COLO829 (cell line): ENCODE measurements around the gene PCBP3.
A peak's percentile ranks its signal among the peaks of the same experiment; 100 is the strongest.

Experiments used
- DNase-seq: peaks from one replicate; pipeline ENCODE4 v3.0.0; 2012; ENCODE audit warnings: low spot score

PCBP3 gene

DNA sequence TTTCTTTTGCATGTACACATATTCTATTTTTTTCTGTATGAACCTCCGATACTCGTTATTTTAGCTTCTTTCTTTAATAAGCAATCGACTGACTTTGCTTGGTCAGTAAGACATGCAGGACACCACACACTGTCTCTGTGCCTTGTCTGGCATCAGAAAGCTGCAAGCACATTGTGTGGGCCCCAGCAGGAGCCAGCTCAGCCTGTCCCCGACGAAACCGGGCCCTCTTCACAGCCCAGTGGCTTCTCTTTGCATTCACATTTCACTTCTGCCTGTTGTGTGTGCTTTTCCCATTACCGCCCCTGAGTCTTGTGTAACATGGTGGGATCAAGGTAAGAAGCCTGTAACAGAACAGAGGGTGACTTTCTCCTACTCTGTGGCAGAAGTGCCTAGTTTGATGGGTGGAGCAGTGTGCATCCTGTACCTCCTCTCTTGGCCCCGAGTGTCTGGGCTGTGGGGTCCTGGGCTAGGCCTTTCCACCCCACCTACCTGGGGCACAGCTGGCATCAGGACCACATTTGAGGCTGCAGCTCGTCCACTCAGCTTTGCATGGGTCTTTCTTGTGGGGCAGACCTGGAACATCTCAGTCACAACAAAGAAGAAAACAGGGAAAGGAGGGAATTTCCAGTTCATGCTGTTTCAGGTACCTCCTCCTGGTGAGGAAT, 219.2 kb downstream of the PCBP3 start:
- no peak for DNase-seq

- DNase-seq, result no peak
Measured at GRCh38 chr21:45863267-45863666, 219.7 kb downstream of the PCBP3 start.

DNA sequence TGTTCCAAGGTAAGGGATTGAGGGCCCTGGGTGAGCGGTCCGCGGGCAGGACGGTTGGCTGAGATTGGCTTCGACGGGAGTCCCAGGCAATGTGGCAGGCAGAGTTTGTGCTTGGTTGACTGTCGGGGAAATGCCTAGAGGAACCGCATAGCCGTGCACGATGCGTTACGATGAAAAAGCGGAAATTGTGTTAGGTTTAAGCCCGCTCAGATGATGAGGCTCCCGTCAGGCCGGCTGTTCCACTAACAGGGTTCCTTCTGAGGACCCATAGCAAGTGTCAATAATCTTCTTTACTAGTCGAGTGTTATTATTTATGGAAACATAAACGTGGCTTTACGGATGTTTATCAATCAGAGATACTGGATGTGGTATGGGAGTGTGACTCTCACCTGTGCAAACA, 220.2 kb downstream of the PCBP3 start:
- DNase-seq, result no peak

- no peak for DNase-seq
Measured at GRCh38 chr21:45864436-45864835, 220.9 kb downstream of the PCBP3 start.

DNA sequence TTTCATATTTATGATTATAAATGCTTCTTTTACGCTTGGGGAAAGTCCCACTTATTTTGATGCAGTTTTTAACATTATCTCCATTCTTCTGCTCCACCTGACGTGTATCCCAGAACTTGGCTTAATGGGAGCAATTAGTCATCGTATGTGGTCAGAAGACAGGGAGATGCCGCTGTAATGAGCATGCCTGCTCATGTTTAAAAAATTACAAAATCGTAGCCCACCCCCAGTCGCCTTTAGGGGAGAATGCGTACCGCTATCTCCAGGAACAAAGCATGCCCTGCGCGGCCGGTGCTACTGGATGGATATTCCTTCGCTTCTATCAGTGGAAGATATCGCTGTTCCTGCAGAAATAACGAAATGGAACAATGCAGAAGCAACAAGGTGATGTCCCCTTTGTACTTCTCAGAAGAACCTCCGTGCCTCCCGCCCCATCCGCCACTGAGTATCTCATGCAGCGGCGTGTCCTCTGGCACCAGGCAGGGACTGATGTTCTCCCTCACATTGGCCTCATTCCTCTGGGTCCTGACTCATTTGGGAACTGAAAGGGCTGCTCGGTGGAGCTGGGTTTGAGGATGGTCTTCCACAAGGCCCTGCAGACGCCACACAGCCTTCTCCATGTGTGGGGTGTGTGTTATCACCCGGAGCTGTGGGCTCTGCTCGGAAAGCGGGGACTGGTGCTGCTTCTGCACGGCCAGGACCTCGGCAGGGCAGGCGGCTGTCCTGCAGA, 221.7 kb downstream of the PCBP3 start:
- peak; percentile 41 for DNase-seq

- no peak for DNase-seq
Measured at GRCh38 chr21:45866551-45866950, 223.0 kb downstream of the PCBP3 start.

GRCh38 chr21:45867041-45867666, 223.6 kb downstream of the PCBP3 start:
- no peak for DNase-seq

DNA sequence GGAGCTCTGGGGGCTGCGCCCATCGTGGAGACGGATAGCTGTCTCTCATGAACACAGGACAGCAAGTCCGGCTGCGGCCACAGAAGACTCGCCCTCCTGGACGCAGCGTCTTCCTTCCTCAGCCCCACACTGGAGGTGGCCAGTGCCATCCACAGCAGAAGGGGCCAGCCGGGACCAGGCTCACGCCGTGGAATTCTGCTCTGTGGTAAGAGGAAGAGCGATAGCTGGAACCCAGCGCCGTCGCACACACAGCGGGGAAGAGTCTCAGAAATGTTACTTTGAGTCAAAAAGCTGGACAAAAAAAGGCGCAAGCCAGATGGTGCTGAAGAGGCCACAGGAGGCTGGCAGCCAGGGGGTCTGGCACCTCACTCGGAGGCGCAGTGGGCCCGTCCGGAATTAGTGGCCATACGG, 224.2 kb downstream of the PCBP3 start:
- no peak for DNase-seq

- DNase-seq, result no peak
Measured at GRCh38 chr21:45868086-45868485, 224.6 kb downstream of the PCBP3 start.

- no peak for DNase-seq
Measured at GRCh38 chr21:45868488-45868887, 225.0 kb downstream of the PCBP3 start.

DNA sequence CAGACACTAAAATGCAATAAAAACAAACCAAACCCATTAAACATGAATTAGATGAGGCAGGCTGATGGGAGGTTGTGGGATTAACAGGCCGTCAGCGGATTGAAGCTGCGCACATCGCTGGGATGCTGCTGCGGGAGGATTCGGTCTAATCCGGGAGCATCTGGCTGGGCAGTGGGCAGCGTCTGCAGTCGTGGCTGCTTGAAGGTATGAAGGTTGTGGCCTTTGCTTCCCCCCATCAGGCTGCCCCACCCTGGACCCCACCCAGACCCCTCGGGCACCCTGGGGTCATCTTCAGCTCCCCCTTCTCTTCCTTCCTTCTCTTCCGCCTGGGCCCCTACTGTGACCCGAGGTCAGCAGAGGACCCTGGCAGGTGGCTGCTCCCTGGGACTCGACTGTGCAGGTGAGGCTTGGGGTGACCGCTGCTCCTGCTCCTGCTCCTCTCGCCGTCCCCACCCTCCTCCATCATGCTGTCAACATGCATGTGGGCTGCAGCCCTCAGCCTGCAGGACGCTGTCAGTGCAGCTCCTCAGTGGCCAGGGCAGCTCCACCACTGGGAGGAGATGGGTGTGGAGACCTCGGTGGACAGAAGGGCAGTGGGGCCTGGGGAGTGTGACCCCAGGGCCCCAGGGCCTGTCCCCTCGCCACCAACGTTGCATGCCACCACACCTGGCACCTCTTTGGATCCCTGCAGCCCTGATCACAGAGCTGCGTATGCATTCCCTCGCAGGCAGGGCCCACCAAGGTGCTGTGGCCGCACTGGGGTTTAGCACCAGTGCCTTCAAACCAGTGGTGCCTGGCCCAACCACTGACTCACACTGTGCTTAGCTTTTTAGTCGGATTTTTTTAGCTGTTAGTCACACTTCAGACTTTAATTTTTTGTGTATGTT, 225.8 kb downstream of the PCBP3 start:
- DNase-seq, result no peak

- DNase-seq, result no peak
Measured at GRCh38 chr21:45870421-45870820, 226.9 kb downstream of the PCBP3 start.

DNA sequence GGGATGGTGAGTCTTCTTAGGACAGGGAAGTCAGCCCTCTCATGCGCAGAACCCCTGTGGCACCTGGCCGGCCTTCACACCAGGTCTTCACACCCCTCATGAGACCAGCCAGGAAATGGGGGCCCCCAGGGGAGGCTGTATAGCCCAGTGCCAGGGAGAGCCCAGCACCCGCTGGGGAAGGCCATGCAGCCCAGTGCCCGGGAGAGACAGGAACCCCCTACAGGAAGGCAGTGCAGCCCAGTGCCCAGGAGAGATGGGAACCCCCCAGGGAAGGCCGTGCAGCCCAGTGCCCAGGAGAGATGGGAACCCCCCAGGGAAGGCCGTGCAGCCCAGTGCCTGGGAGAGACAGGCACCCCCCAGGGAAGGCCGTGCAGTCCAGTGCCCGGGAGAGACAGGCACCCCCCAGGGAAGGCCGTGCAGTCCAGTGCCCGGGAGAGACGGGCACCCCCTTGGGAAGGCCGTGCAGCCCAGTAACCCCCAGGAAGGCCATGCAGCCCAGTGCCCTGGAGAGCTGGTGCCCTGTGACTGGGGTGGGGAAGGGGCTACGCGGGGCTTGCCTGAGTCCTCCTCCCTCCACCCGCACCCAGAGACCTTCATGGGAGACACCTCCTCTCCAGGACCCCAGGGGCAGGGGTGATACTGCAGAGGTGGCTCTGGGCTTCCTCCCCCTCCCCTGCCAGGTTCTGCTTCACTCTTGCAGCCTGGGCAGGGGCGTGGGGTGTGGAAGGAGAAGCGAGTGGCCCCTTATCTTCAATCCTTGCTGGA, 227.5 kb downstream of the PCBP3 start:
- no peak for DNase-seq

- DNase-seq, result no peak
Measured at GRCh38 chr21:45871616-45872236, 228.2 kb downstream of the PCBP3 start.

- DNase-seq, result no peak
Measured at GRCh38 chr21:45872471-45872870, 228.9 kb downstream of the PCBP3 start.

- no peak for DNase-seq
Measured at GRCh38 chr21:45872902-45873301, 229.4 kb downstream of the PCBP3 start.

- DNase-seq, result no peak
Measured at GRCh38 chr21:45873418-45873817, 229.9 kb downstream of the PCBP3 start.

DNA sequence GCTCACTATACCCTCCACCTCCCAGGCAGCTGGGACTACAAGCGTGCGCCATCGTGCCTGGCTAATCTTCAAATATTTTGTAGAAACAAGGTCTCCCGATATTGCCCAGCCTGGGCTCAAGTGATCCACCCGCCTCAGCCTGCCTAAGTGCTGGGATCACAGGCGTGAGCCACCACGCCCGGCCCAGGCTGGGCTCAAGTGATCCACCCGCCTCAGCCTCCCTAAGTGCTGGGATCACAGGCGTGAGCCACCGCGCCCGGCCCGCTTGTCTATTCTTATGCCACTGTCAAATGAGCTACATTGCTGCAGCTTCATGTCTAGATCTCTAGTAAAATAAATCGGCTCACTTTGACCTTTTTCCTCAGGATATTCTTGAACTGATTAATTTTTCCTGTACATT, 230.3 kb downstream of the PCBP3 start:
- DNase-seq, result no peak

GRCh38 chr21:45874716-45875415, 231.3 kb downstream of the PCBP3 start:
- DNase-seq, result no peak

DNA sequence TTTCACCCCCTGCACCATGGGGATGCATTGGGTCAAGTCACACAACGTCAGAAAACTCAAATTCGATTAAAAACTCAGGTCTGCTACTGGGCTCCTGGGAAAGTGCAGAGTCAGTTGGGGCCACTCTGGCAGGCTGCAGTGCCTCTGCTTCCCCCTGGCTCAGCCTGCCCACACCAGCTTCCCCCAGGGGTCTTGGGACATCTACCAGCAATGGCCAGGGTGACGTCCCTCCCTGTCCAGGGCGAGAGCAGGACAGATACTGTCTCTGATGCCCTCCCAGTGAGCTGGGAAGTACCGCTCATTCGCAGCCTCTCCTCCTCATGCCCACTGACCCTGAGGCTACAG, 231.9 kb downstream of the PCBP3 start:
- no peak for DNase-seq

DNA sequence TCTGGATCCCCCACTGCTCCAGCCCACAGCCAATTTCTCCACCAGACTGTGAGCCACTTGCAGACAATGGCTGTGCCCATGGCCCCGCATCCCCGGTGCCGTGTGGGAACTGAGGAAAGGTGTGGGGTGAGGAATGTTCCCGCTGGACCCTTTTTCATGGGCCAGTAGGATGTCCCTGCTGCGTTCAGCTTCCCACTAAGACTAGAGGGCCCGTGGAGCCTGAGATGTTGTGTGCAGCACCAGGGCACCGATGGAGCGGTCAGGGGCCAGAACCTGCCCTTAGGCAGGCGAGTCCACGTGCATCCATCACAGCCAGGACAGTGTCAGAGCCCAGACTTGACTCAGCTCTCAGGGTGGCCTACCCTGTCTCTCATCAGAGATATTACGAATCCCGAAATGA, 232.4 kb downstream of the PCBP3 start:
- DNase-seq, result no peak
